Measurements from ENCODE around the gene AMER1.

AMER1 gene

DNA sequence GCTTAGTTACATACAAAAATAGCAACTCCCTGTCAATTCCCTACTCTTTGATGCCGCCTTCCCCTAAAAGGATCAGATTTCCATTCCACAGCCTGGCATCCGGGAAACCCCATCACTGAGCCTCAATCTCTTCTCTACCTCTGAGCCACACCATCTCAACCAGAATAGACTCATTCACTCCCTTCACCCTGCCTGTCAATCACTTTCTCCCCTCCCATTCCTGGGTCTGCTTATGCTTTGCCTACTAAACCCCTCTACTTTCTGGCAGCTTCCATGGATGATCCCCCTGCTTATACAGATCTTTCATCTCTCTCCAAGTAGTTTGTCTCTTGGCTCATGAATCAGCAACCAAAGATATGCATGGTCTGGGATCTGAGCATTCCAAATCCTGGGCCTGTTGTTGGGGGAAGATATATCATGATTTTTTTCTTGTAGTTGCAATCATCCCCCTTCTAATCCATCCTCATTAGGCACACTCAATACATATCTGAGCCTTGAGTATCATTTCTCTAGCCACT, 2.6 kb downstream of the AMER1 start:
- no peak for TF ChIP-seq Cebpa-rat (IDR thresholded peaks at IDR 0.05)
- H3K4me2 ChIP-seq = no peak overlapping the region; the same call in 1 of the 2 replicates
- H3K4me1 ChIP-seq = peaks cover 27% of the 10 kb centered on the region
- H3K27me3 ChIP-seq = peaks cover 53% of the 10 kb centered on the region
- H3K9me3 ChIP-seq = peaks cover 6% of the 10 kb centered on the region; the same call in 1 of the 2 replicates
- peaks cover 67% of the 10 kb centered on the region for H4K20me1 ChIP-seq
- no peak overlapping the region for H3K4me3 ChIP-seq
- H3K27ac ChIP-seq = no peak overlapping the region
- no peak overlapping the region for H3K9ac ChIP-seq
- no peaks in the 10 kb centered on the region for H3K36me3 ChIP-seq

DNA sequence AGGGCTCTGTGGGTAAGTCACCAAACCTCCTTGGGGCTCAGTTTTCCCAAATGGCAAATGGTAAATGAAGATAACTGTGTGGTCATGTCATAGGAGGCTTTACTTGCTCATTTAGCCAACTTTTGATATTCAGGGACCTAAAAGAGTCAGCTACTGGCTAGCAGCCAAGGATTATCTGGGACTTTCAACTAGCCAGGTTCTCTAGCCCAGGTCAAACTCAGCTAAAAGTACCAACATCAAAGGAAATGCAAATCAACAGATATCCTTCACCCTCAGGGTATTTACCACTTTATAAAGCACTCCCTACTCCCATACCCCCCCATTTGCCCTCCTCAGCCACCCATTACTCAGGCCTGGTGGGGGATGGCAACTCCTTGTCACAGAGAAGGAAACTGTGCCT, 7.5 kb downstream of the AMER1 start:
- Histone ChIP-seq H4K20me1 (peaks cover 100% of the 10 kb centered on the region), H3K4me3 (no peak overlapping the region), H3K9ac (no peak overlapping the region), H3K27me3 (peaks cover 55% of the 10 kb centered on the region), H3K36me3 (peaks cover 8% of the 10 kb centered on the region), H3K27ac (no peak overlapping the region), H3K9me3 (no peaks in the 10 kb centered on the region), H3K4me1 (peaks cover 4% of the 10 kb centered on the region; the same call in 1 of the 2 replicates), H3K4me2 (no peak overlapping the region)
- TF ChIP-seq Cebpa-rat (IDR thresholded peaks at IDR 0.05) = no peak

GRCh38 chrX:64196606-64197005, 8.9 kb downstream of the AMER1 start:
- TF ChIP-seq Cebpa-rat (IDR thresholded peaks at IDR 0.05) = no peak

GRCh38 chrX:64195862-64196261, 9.6 kb downstream of the AMER1 start:
- peaks cover 83% of the 10 kb centered on the region for H4K20me1 ChIP-seq
- H3K4me3 ChIP-seq = no peak overlapping the region
- no peak for TF ChIP-seq Cebpa-rat (IDR thresholded peaks at IDR 0.05)
- H3K9ac ChIP-seq = no peak overlapping the region
- peaks cover 30% of the 10 kb centered on the region for H3K36me3 ChIP-seq
- no peak overlapping the region for H3K4me2 ChIP-seq
- peaks cover 34% of the 10 kb centered on the region for H3K27me3 ChIP-seq
- H3K27ac ChIP-seq = no peak overlapping the region
- H3K4me1 ChIP-seq = peaks cover 4% of the 10 kb centered on the region; the same call in 1 of the 2 replicates
- H3K9me3 ChIP-seq = no peaks in the 10 kb centered on the region

More at GRCh38 chrX:64196606-64197005, 8.9 kb downstream of the AMER1 start:
- peaks cover 22% of the 10 kb centered on the region for H3K36me3 ChIP-seq
- H3K27me3 ChIP-seq = peaks cover 41% of the 10 kb centered on the region
- no peak overlapping the region for H3K4me2 ChIP-seq
- H3K9ac ChIP-seq = no peak overlapping the region
- H3K27ac ChIP-seq = no peak overlapping the region
- H3K4me3 ChIP-seq = no peak overlapping the region
- H3K4me1 ChIP-seq = peaks cover 4% of the 10 kb centered on the region; the same call in 1 of the 2 replicates
- H3K9me3 ChIP-seq = no peaks in the 10 kb centered on the region
- H4K20me1 ChIP-seq = peaks cover 91% of the 10 kb centered on the region

- no peak overlapping the region for H3K27ac ChIP-seq
- H3K4me1 ChIP-seq = no peaks in the 10 kb centered on the region
- H4K20me1 ChIP-seq = peaks cover 52% of the 10 kb centered on the region
- no peaks in the 10 kb centered on the region for H3K9me3 ChIP-seq
- no peak for TF ChIP-seq Cebpa-rat (IDR thresholded peaks at IDR 0.05)
- no peak overlapping the region for H3K9ac ChIP-seq
- peaks cover 52% of the 10 kb centered on the region for H3K36me3 ChIP-seq
- H3K27me3 ChIP-seq = peaks cover 10% of the 10 kb centered on the region; the same call in 1 of the 2 replicates
- no peak overlapping the region for H3K4me2 ChIP-seq
- H3K4me3 ChIP-seq = no peak overlapping the region
Measured at GRCh38 chrX:64192673-64193072, 12.8 kb downstream of the AMER1 start.

DNA sequence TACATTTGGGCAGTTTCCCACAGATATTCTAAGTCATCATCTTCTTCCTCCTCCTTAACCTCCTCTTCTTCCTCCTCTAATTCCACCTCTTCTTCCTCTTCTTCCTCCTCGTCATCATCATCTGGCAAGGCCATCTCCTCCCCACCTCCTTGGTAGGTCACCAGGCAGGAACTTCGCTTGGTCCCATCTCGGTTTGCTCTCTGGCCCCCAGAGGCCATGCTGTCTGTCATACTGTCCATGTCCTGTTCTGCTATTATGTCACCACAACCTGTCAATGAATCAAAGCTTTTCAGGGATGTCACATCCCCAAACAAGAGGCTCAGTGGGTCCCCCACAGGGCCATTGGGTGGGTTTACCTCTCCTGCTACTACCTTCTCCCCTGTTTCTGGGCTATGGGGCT, 13.5 kb downstream of the AMER1 start:
- no peaks in the 10 kb centered on the region for H3K4me1 ChIP-seq
- no peaks in the 10 kb centered on the region for H3K9me3 ChIP-seq
- no peak overlapping the region for H3K9ac ChIP-seq
- peaks cover 7% of the 10 kb centered on the region; the same call in 1 of the 2 replicates for H3K27me3 ChIP-seq
- no peak for TF ChIP-seq Cebpa-rat (IDR thresholded peaks at IDR 0.05)
- no peak overlapping the region for H3K4me2 ChIP-seq
- H3K4me3 ChIP-seq = no peak overlapping the region
- H3K27ac ChIP-seq = no peak overlapping the region
- peaks cover 45% of the 10 kb centered on the region for H4K20me1 ChIP-seq
- peaks cover 58% of the 10 kb centered on the region for H3K36me3 ChIP-seq

GRCh38 chrX:64191281-64192010, 14.1 kb downstream of the AMER1 start:
- Histone ChIP-seq H3K36me3 (peaks cover 58% of the 10 kb centered on the region), H3K27ac (no peak overlapping the region), H3K4me2 (no peak overlapping the region), H3K9ac (no peak overlapping the region), H3K4me3 (no peak overlapping the region), H3K4me1 (no peaks in the 10 kb centered on the region), H3K9me3 (no peaks in the 10 kb centered on the region), H3K27me3 (peaks cover 6% of the 10 kb centered on the region; the same call in 1 of the 2 replicates), H4K20me1 (peaks cover 39% of the 10 kb centered on the region)
- TF ChIP-seq Cebpa-rat (IDR thresholded peaks at IDR 0.05) = no peak

DNA sequence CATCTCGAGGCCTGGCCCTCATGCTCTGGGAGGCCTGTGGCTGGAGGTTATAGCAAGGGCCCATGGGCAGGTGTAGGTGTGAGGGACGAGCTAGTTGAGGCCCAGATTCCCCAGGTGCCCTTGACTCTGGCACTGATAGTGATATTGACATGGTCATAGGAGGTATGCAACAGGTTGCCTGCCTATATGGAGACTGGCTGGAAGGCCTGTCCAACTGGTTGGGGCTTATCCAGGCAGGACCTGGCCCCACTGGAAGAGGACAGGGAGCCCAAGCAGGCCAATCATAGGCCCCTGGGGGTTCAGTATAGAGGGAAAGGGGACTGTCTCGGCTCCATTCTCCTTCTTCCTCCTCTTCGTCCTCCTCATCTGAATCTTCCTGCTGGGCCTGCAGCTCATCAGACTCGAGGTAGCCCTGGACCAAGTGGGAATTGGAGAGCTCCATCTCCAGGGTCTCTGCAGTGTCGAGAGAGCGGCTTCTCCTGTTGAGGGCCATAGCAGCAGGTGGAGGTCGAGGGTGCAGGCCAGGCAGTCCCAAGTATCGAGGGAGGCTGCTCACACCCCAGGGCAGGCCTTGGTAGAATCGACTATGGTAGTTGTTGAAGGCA, 15.3 kb downstream of the AMER1 start:
- Histone ChIP-seq H3K9ac (no peak overlapping the region), H3K4me2 (no peak overlapping the region), H3K4me1 (no peaks in the 10 kb centered on the region), H3K27me3 (no peaks in the 10 kb centered on the region), H3K36me3 (peaks cover 58% of the 10 kb centered on the region), H4K20me1 (peaks cover 27% of the 10 kb centered on the region), H3K27ac (no peak overlapping the region), H3K4me3 (no peak overlapping the region), H3K9me3 (no peaks in the 10 kb centered on the region)
- no peak for TF ChIP-seq Cebpa-rat (IDR thresholded peaks at IDR 0.05)

DNA sequence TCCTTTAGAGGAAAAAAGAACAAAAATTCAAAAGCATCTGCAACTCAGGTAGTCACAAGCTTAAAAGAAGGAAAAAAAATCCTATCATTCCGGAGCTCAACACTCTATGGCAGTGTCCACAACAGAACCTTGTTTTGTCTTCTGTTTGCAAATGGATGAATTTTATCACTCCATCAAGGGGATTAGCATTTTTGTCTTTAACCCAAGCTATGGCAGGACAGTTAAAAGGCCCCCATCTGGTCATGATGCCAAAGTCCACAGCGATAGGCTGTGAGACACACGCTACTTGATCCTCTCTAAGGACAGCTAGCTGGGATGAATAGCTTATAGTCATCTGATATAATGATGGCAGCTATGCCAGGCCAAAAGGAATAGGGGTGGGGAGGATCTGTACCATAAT, 16.6 kb downstream of the AMER1 start:
- H4K20me1 ChIP-seq = peaks cover 14% of the 10 kb centered on the region; the same call in 1 of the 2 replicates
- TF ChIP-seq Cebpa-rat (IDR thresholded peaks at IDR 0.05) = no peak
- no peak overlapping the region for H3K4me2 ChIP-seq
- no peaks in the 10 kb centered on the region for H3K9me3 ChIP-seq
- H3K9ac ChIP-seq = no peak overlapping the region
- H3K27ac ChIP-seq = no peak overlapping the region
- no peaks in the 10 kb centered on the region for H3K4me1 ChIP-seq
- peaks cover 8% of the 10 kb centered on the region; the same call in 1 of the 2 replicates for H3K27me3 ChIP-seq
- H3K36me3 ChIP-seq = peaks cover 58% of the 10 kb centered on the region
- no peak overlapping the region for H3K4me3 ChIP-seq

GRCh38 chrX:64187762-64188150, 17.8 kb downstream of the AMER1 start:
- H3K4me2 ChIP-seq = no peak overlapping the region
- H3K4me3 ChIP-seq = no peak overlapping the region
- peaks cover 12% of the 10 kb centered on the region for H3K27me3 ChIP-seq
- no peak overlapping the region for H3K27ac ChIP-seq
- H3K4me1 ChIP-seq = no peaks in the 10 kb centered on the region
- H3K9me3 ChIP-seq = no peaks in the 10 kb centered on the region
- no peak for TF ChIP-seq Cebpa-rat (IDR thresholded peaks at IDR 0.05)
- H4K20me1 ChIP-seq = 0 out of 2 replicates have a peak, but pooled peaks cover 2% of the 10 kb centered on the region
- no peak overlapping the region for H3K9ac ChIP-seq
- peaks cover 47% of the 10 kb centered on the region for H3K36me3 ChIP-seq

Measured in BLaER1 (cell line).